PC-3 (cell line): ENCODE data around the gene GABBR2. TPM values are rescaled to one million over a fixed set of nuclear protein-coding genes. Genes with fewer than 3 reads are reported as not detected.
A peak's percentile ranks its signal among the peaks of the same experiment; 100 is the strongest.

Experiments
- ATAC-seq: fragments of 200-7000 bp; cut with Tn5 transposase; 2 replicates; pipeline ENCODE4 v1.9.1; 2020; ENCODE audit warnings: mild to moderate bottlenecking, moderate library complexity
- BruUV-seq: library from RNA; stranded (reverse); fragments of 400-500 nt; replicated peaks from 2 replicates; lab custom pipeline; 2021; lab: Mats Ljungman, UMichigan
- CTCF ChIA-PET: fragments of 300-600 bp; sonication (Branson Sonifier 250); formaldehyde crosslinking; loops from one replicate; lab custom pipeline; 2022; ENCODE audit warnings: antibody characterized with exemption; lab: Charles Lee
- POLR2A ChIA-PET: fragments of 300-600 bp; sonication (Branson Sonifier 250); formaldehyde crosslinking; loops from one replicate; lab custom pipeline; 2022; ENCODE audit warnings: antibody characterized with exemption; ENCODE audit not compliant: unreplicated experiment; lab: Charles Lee
- DNase-seq: peaks from one replicate; pipeline ENCODE4 v3.0.0-alpha.2; 2015
- H2AFZ ChIP-seq: fragments of 300-600 bp; sonication (generic); 2 replicates; pipeline ENCODE4 v1.6.0; 2016; ENCODE audit warnings: antibody characterized with exemption, low read length
- H3F3A ChIP-seq: fragments of 300-600 bp; sonication (generic); one replicate; pipeline ENCODE4 v1.6.0; 2017; ENCODE audit warnings: antibody characterized with exemption, low read length, control low read depth, mild to moderate bottlenecking; ENCODE audit not compliant: unreplicated experiment
- H3K27ac ChIP-seq: fragments of 300-600 bp; sonication (generic); 2 replicates; pipeline ENCODE4 v1.5.1; 2016; ENCODE audit warnings: mild to moderate bottlenecking, low read length
- H3K27me3 ChIP-seq: fragments of 300-600 bp; sonication (generic); 2 replicates; pipeline ENCODE4 v1.6.1; 2016; ENCODE audit warnings: low read length, mixed read lengths
- H3K36me3 ChIP-seq: fragments of 300-600 bp; sonication (generic); 2 replicates; pipeline ENCODE4 v1.6.1; 2016; ENCODE audit warnings: low read depth, mixed run types, low read length, mixed read lengths
- H3K4me1 ChIP-seq: fragments of 300-600 bp; sonication (generic); 2 replicates; pipeline ENCODE4 v1.5.1; 2016; ENCODE audit warnings: low read length; ENCODE audit not compliant: insufficient read depth
- H3K4me2 ChIP-seq: fragments of 300-600 bp; sonication (generic); 2 replicates; pipeline ENCODE4 v1.6.0; 2016; ENCODE audit warnings: low read length
- H3K4me3 ChIP-seq: fragments of 300-600 bp; sonication (generic); 2 replicates; pipeline ENCODE4 v1.5.1; 2016; ENCODE audit warnings: mild to moderate bottlenecking, low read length, mixed read lengths
- H3K79me2 ChIP-seq: fragments of 300-600 bp; sonication (generic); 2 replicates; pipeline ENCODE4 v1.6.1; 2017; ENCODE audit warnings: low read length, mixed read lengths
- H3K9ac ChIP-seq: fragments of 300-600 bp; sonication (generic); 2 replicates; pipeline ENCODE4 v1.6.0; 2016; ENCODE audit warnings: mild to moderate bottlenecking, low read length
- H3K9me2 ChIP-seq: fragments of 300-600 bp; sonication (generic); replicated peaks from 2 replicates; pipeline ENCODE4 v1.6.1; 2016; ENCODE audit warnings: mixed run types, low read length, mixed read lengths
- H3K9me3 ChIP-seq: fragments of 300-600 bp; sonication (generic); 2 replicates; pipeline ENCODE4 v1.6.1; 2016; ENCODE audit warnings: low read length, mixed read lengths
- H4K20me1 ChIP-seq: fragments of 300-600 bp; sonication (generic); 2 replicates; pipeline ENCODE4 v1.6.1; 2016; ENCODE audit warnings: low read length, mixed read lengths
- EZH2 ChIP-seq: fragments of 300-600 bp; sonication (generic); IDR thresholded peaks from one replicate; pipeline ENCODE4 v1.6.1; 2017; ENCODE audit warnings: antibody characterized with exemption, mild to moderate bottlenecking, low read length; ENCODE audit not compliant: unreplicated experiment
- EZH2phosphoT487 ChIP-seq: fragments of 300-600 bp; sonication (generic); IDR thresholded peaks from 2 replicates; pipeline ENCODE4 v1.6.1; 2018; ENCODE audit warnings: mild to moderate bottlenecking, antibody characterized with exemption, low read length, borderline replicate concordance
- intact Hi-C: fragments of 100-400 bp; cut with micrococcal nuclease; formaldehyde crosslinking; loops from 2 replicates; pipeline ENCODE4 v1.9.0; 2023
- total RNA-seq: library from RNA; depleted of rRNA; stranded (reverse); fragments of >200 nt; gene quantifications from 2 replicates; pipeline ENCODE4 v1.2.3, GENCODE V29; 2014
- TF ChIP-seq, protein P1 (sequence below): fragments of 300-600 bp; sonication (generic); conservative IDR thresholded peaks from 2 replicates; pipeline ENCODE4 v1.5.1; 2017; ENCODE audit warnings: antibody characterized with exemption, low read depth, mild to moderate bottlenecking, low read length

The GABBR2 gene
- total RNA-seq, 1 experiment from 2014 or later: 0.44 TPM

DNA sequence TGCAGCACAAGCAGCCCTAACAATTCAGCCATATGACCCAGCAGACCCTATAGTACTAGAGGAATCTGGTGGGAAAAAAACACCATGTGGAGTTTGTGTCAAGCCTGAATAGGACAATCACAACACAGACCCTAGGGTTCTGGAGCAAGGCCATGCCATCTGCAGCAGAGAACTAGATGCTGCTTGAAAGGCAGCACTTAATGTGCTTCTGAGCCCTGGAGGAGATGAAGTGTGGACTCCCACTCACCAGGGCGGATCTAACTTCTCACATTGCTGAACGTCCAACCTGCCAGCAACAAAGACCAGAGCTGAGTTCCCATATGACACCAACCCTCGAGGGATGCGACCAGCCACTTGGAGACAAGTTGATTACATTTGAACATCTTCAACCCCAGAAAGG is 43.2 kb downstream of the GABBR2 start:
- H3K9me3 ChIP-seq: no peaks in the 10 kb centered on the region
- TF ChIP-seq EZH2phosphoT487: no peak
- TF ChIP-seq EZH2: no peak
- TF ChIP-seq, protein P1, sequence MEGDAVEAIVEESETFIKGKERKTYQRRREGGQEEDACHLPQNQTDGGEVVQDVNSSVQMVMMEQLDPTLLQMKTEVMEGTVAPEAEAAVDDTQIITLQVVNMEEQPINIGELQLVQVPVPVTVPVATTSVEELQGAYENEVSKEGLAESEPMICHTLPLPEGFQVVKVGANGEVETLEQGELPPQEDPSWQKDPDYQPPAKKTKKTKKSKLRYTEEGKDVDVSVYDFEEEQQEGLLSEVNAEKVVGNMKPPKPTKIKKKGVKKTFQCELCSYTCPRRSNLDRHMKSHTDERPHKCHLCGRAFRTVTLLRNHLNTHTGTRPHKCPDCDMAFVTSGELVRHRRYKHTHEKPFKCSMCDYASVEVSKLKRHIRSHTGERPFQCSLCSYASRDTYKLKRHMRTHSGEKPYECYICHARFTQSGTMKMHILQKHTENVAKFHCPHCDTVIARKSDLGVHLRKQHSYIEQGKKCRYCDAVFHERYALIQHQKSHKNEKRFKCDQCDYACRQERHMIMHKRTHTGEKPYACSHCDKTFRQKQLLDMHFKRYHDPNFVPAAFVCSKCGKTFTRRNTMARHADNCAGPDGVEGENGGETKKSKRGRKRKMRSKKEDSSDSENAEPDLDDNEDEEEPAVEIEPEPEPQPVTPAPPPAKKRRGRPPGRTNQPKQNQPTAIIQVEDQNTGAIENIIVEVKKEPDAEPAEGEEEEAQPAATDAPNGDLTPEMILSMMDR: no peak
- no peaks in the 10 kb centered on the region for H3K9me2 ChIP-seq
- no peak overlapping the region for H3K27ac ChIP-seq
- H3K4me3 ChIP-seq: no peak overlapping the region
- H3K27me3 ChIP-seq: no peaks in the 10 kb centered on the region
- no peak overlapping the region for H2AFZ ChIP-seq
- H4K20me1 ChIP-seq: no peaks in the 10 kb centered on the region
- H3K36me3 ChIP-seq: no peaks in the 10 kb centered on the region
- DNase-seq: no peak
- H3K4me2 ChIP-seq: no peak overlapping the region
- ATAC-seq: no peak
- CTCF ChIA-PET: no interaction called here
- no peaks in the 10 kb centered on the region for H3K4me1 ChIP-seq
- BruUV-seq: no TSS peak
- no peaks in the 10 kb centered on the region for H3K79me2 ChIP-seq
- POLR2A ChIA-PET: no interaction called here
- no peak overlapping the region for H3K9ac ChIP-seq
- intact Hi-C loops: no loop called here
- H3F3A ChIP-seq: no peaks in the 10 kb centered on the region

DNA sequence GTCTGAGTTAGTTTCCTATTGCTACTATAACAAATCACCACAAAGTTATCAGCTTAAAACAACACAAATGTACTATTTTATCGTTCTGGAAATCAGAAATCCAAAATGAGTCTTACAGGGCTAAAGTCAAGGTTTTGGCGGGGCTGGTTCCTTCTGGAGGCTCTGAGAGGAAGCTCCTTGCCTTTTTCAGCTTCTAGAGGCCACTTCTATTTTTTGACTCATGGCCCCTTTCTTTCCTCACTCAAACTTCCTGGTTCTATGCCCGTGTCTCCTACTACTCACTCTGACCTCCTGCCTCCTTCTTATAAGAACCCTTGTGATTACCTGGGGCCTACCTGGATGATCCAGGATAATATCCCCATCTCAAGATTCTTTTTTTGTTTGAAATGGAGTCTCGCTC is 48.2 kb downstream of the GABBR2 start:
- intact Hi-C loops: no loop called here
- H4K20me1 ChIP-seq: no peaks in the 10 kb centered on the region
- H3K4me1 ChIP-seq: 0 out of 2 replicates have a peak, but pooled peaks cover 4% of the 10 kb centered on the region
- no peaks in the 10 kb centered on the region for H3K79me2 ChIP-seq
- POLR2A ChIA-PET: no interaction called here
- BruUV-seq: no TSS peak
- DNase-seq: no peak
- H3K4me3 ChIP-seq: no peak overlapping the region
- TF ChIP-seq, protein P1: no peak
- TF ChIP-seq EZH2phosphoT487 (no peak), EZH2 (no peak)
- no peaks in the 10 kb centered on the region for H3K36me3 ChIP-seq
- H2AFZ ChIP-seq: no peak overlapping the region
- H3K4me2 ChIP-seq: no peak overlapping the region
- CTCF ChIA-PET: no interaction called here
- H3K9me3 ChIP-seq: no peaks in the 10 kb centered on the region
- H3F3A ChIP-seq: no peaks in the 10 kb centered on the region
- no peak overlapping the region for H3K9ac ChIP-seq
- no peaks in the 10 kb centered on the region for H3K9me2 ChIP-seq
- no peak for ATAC-seq
- H3K27ac ChIP-seq: no peak overlapping the region
- H3K27me3 ChIP-seq: no peaks in the 10 kb centered on the region

DNA sequence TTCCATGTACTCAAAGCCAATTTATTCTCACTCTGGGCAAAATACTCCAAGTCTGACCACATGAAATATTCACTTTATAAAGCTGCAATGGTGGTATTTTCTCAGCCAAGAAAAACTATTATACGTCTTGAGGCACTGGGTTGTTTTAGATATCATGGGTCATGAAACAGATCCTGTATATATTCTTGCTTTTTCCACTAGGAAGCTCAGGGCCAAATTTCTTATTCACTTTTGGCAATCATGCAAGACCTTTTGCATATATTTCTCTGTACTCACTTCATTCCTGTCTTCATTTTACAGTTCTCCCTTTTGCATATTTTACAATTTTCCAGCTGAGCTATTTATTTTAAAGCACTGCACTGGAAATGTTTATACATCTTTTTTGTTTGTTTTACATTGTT is 49.8 kb downstream of the GABBR2 start:
- H3K79me2 ChIP-seq: no peaks in the 10 kb centered on the region
- H4K20me1 ChIP-seq: no peaks in the 10 kb centered on the region
- ChIA-PET CTCF (interaction anchor here (0.6 kb wide), 1 partner anchor 259 kb away, joined by 8 read pairs; no protein-coding TSS in a partner anchor), POLR2A (no interaction called here)
- H3K36me3 ChIP-seq: no peaks in the 10 kb centered on the region
- no peaks in the 10 kb centered on the region for H3K27me3 ChIP-seq
- H3K9me3 ChIP-seq: no peaks in the 10 kb centered on the region
- H3K9ac ChIP-seq: no peak overlapping the region
- intact Hi-C loops: loop anchor here (2.0 to 5.0 kb wide), 2 partner anchors 48 to 108 kb away; partner anchors contain the start of gene GABBR2
- peak overlapping the region; percentile 13; the same call in 1 of the 2 replicates for H3K4me2 ChIP-seq
- H3K9me2 ChIP-seq: no peaks in the 10 kb centered on the region
- no peaks in the 10 kb centered on the region for H3F3A ChIP-seq
- BruUV-seq: no TSS peak
- H3K4me1 ChIP-seq: peaks cover 12% of the 10 kb centered on the region
- ATAC-seq: peak; percentile 37
- peak; percentile 6 for DNase-seq
- no peak overlapping the region for H3K4me3 ChIP-seq
- TF ChIP-seq, protein P1: no peak
- TF ChIP-seq EZH2: no peak
- no peak for TF ChIP-seq EZH2phosphoT487
- H2AFZ ChIP-seq: no peak overlapping the region
- H3K27ac ChIP-seq: no peak overlapping the region
